ENCODE data around the gene TMEM60. TPM values are rescaled to one million over a fixed set of nuclear protein-coding genes. Genes with fewer than 3 reads are reported as not detected.
A peak's percentile ranks its signal among the peaks of the same experiment; 100 is the strongest.

Gene TMEM60
- total RNA-seq, 1 donor from 2014 or later: 22.9 TPM

DNA sequence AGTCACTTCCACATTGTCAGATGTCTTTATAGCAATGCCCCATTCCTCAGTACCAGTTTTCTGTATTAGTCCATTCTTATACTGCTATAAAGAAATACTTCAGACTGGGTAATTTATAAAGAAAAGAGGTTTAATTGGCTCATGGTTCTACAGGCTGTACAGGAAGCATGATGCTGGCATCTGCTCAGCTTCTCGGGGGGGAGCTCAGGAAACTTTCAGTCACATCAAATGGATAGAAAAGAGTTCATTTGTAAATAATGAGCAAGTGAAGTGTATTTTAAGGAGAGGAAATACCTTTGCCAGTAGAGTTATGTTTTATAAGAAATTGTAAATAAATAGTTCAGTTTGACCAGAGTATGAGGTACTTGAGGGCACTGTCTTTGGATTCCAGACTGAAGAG, 50.5 kb downstream of the TMEM60 start:
- H3K4me1 Mint-ChIP-seq: no peaks in the 10 kb centered on the region
- no peak overlapping the region for H3K4me3 Mint-ChIP-seq
- no peak overlapping the region for H3K27ac Mint-ChIP-seq (ENCODE audit: unreplicated experiment)
- DNase-seq (ENCODE audit: low read depth, low spot score): no peak
- H3K36me3 Mint-ChIP-seq (ENCODE audit: low read depth): peaks cover 11% of the 10 kb centered on the region
- TF ChIP-seq, protein P1, sequence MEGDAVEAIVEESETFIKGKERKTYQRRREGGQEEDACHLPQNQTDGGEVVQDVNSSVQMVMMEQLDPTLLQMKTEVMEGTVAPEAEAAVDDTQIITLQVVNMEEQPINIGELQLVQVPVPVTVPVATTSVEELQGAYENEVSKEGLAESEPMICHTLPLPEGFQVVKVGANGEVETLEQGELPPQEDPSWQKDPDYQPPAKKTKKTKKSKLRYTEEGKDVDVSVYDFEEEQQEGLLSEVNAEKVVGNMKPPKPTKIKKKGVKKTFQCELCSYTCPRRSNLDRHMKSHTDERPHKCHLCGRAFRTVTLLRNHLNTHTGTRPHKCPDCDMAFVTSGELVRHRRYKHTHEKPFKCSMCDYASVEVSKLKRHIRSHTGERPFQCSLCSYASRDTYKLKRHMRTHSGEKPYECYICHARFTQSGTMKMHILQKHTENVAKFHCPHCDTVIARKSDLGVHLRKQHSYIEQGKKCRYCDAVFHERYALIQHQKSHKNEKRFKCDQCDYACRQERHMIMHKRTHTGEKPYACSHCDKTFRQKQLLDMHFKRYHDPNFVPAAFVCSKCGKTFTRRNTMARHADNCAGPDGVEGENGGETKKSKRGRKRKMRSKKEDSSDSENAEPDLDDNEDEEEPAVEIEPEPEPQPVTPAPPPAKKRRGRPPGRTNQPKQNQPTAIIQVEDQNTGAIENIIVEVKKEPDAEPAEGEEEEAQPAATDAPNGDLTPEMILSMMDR (conservative IDR thresholded peaks at IDR 0.05): no peak
- no peaks in the 10 kb centered on the region for H3K27me3 Mint-ChIP-seq (ENCODE audit: low read depth)
- peaks cover 2% of the 10 kb centered on the region for H3K9me3 Mint-ChIP-seq

DNA sequence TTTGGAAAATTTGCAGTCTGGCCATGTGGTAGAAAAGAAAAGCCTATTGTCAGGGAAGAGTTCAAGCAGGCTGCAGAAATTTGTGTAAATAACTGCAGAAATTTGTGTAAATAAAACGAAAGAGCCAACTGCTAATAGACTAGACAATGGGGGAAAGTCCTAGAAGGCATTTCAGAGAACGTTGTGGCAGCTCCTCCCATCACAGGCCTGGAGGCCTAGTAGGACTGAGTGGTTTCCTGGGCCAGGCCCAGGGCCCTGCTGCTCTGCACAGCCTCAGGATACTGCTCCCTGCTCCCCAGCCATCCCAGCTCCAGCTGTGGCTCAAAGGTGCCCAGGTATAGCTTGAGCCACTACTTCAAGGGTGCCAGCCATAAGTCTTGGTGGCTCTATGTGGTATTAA, 51.1 kb downstream of the TMEM60 start:
- no peaks in the 10 kb centered on the region for H3K4me1 Mint-ChIP-seq
- TF ChIP-seq, protein P1 (conservative IDR thresholded peaks at IDR 0.05): no peak
- peaks cover 11% of the 10 kb centered on the region for H3K36me3 Mint-ChIP-seq (ENCODE audit: low read depth)
- H3K27ac Mint-ChIP-seq (ENCODE audit: unreplicated experiment): no peak overlapping the region
- no peaks in the 10 kb centered on the region for H3K27me3 Mint-ChIP-seq (ENCODE audit: low read depth)
- H3K4me3 Mint-ChIP-seq: no peak overlapping the region
- peaks cover 2% of the 10 kb centered on the region for H3K9me3 Mint-ChIP-seq
- DNase-seq (ENCODE audit: low read depth, low spot score): no peak

GRCh38 chr7:77746824-77747165, 51.4 kb downstream of the TMEM60 start:
- peaks cover 2% of the 10 kb centered on the region for H3K9me3 Mint-ChIP-seq
- no peaks in the 10 kb centered on the region for H3K27me3 Mint-ChIP-seq (ENCODE audit: low read depth)
- H3K36me3 Mint-ChIP-seq (ENCODE audit: low read depth): peaks cover 11% of the 10 kb centered on the region
- no peaks in the 10 kb centered on the region for H3K4me1 Mint-ChIP-seq
- TF ChIP-seq, protein P1 (conservative IDR thresholded peaks at IDR 0.05): no peak
- no peak overlapping the region for H3K4me3 Mint-ChIP-seq
- no peak for DNase-seq (ENCODE audit: low read depth, low spot score)
- H3K27ac Mint-ChIP-seq (ENCODE audit: unreplicated experiment): no peak overlapping the region

GRCh38 chr7:77746164-77746823, 51.9 kb downstream of the TMEM60 start:
- Mint-ChIP-seq H3K4me1 (no peaks in the 10 kb centered on the region), H3K9me3 (peaks cover 2% of the 10 kb centered on the region), H3K4me3 (no peak overlapping the region), H3K36me3 (ENCODE audit: low read depth) (peaks cover 11% of the 10 kb centered on the region), H3K27ac (ENCODE audit: unreplicated experiment) (peak overlapping the region; percentile 72), H3K27me3 (ENCODE audit: low read depth) (no peaks in the 10 kb centered on the region)
- DNase-seq (ENCODE audit: low read depth, low spot score): no peak
- TF ChIP-seq, protein P1 (conservative IDR thresholded peaks at IDR 0.05): no peak

DNA sequence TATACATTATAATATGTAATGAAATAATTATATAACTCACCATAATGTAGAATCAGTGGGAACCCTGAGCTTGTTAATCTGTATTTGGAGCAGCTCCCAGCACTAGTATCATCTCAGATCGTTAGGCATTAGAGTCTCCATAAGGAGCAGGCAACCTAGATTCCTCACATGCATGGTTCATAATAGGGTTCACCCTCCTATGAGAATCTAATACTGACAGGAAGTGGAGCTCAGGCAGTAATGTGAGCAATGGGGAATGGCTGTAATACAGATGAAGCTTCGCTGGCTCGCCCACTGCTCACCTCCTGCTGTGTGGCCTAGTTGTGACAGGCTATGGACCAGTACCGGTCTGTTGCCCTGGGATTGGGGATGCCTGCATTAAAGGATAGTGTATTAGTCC, 52.5 kb downstream of the TMEM60 start:
- no peak overlapping the region for H3K4me3 Mint-ChIP-seq
- no peak for DNase-seq (ENCODE audit: low read depth, low spot score)
- no peaks in the 10 kb centered on the region for H3K27me3 Mint-ChIP-seq (ENCODE audit: low read depth)
- TF ChIP-seq, protein P1 (conservative IDR thresholded peaks at IDR 0.05): no peak
- H3K4me1 Mint-ChIP-seq: no peaks in the 10 kb centered on the region
- peaks cover 9% of the 10 kb centered on the region for H3K36me3 Mint-ChIP-seq (ENCODE audit: low read depth)
- H3K9me3 Mint-ChIP-seq: peaks cover 2% of the 10 kb centered on the region
- peak overlapping the region; percentile 72 for H3K27ac Mint-ChIP-seq (ENCODE audit: unreplicated experiment)

Other genes with a start within 250 kb of the TMEM60 start
- 23.6 and 24.4 TPM in 2 replicates for gene RSBN1L, start 102.0 kb downstream of the TMEM60 start, total RNA-seq
- 19.8 and 23.0 TPM in 2 replicates for gene PHTF2, start 339 bp upstream of the TMEM60 start, total RNA-seq